Measurements from ENCODE around the gene NME9. TPM values are rescaled to one million over a fixed set of nuclear protein-coding genes. Genes with fewer than 3 reads are reported as not detected.

The NME9 gene
- total and polyA plus RNA-seq, 2 of the 4 experiments (the other 2 are of a cell fraction): not detected

DNA sequence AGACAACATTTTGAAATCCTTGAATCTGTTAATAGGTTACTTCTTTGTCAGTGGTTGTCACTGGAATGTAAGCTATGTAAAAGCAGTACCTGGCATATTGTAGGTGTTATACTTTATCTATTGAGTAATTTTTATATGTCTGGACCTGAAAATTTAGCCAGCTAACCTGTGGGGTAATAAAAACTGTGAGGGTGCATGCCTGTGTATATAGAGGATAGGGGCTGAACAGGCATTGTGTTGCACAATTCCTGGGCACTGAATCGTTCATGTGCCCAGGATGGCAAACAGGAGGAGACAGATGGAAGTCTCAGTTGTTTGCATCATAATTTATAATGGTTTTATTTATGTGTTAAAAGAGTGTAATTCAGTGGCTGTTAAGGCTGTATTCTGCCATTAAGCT is 75.4 kb downstream of the NME9 start:
- H4K8ac ChIP-seq (ENCODE audit: low read depth in 2 of 2, low read length in 2 of 2): no peak overlapping the region
- BruUV-seq (replicated peaks): no TSS peak
- H3K4me3 ChIP-seq (ENCODE audit: insufficient read depth, low read depth, low read length): no peak overlapping the region
- no peak overlapping the region for H2BK15ac ChIP-seq (ENCODE audit: low read depth, low read length)
- H3K36me3 ChIP-seq (ENCODE audit: control insufficient read depth, insufficient read depth, low read length): peaks cover 3% of the 10 kb centered on the region; the same call in 1 of the 2 replicates
- no peak overlapping the region for H3K18ac ChIP-seq (ENCODE audit: low read depth, low read length)
- H2BK20ac ChIP-seq (ENCODE audit: low read depth, low read length): no peak overlapping the region
- H3K14ac ChIP-seq (replicated peaks; ENCODE audit: low read depth, low read length): no peak overlapping the region
- no peaks in the 10 kb centered on the region for H3K27me3 ChIP-seq (ENCODE audit: control insufficient read depth, insufficient read depth, low read length)
- no peaks in the 10 kb centered on the region for H3K79me1 ChIP-seq (ENCODE audit: low read depth in 1 of 2, low read length in 2 of 2)
- H3K4ac ChIP-seq (ENCODE audit: low read depth, low read length): no peak overlapping the region
- no peak overlapping the region for H4K91ac ChIP-seq (ENCODE audit: insufficient read depth, low read depth, low read length)
- TF ChIP-seq CHD1 (IDR thresholded peaks at IDR 0.05; ENCODE audit: low read depth, low read length): no peak
- TF ChIP-seq CEBPB (IDR thresholded peaks at IDR 0.05; ENCODE audit: low read depth, low read length): no peak
- no peak for TF ChIP-seq MXI1 (IDR thresholded peaks at IDR 0.05; ENCODE audit: borderline replicate concordance, low read depth, low read length)
- TF ChIP-seq, protein P1, sequence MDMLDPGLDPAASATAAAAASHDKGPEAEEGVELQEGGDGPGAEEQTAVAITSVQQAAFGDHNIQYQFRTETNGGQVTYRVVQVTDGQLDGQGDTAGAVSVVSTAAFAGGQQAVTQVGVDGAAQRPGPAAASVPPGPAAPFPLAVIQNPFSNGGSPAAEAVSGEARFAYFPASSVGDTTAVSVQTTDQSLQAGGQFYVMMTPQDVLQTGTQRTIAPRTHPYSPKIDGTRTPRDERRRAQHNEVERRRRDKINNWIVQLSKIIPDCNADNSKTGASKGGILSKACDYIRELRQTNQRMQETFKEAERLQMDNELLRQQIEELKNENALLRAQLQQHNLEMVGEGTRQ (IDR thresholded peaks at IDR 0.05; ENCODE audit: low read depth, low read length): no peak
- TF ChIP-seq BHLHE40 (IDR thresholded peaks at IDR 0.05; ENCODE audit: low read depth, low read length): no peak
- TF ChIP-seq SMC3 (IDR thresholded peaks at IDR 0.05; ENCODE audit: low read depth, low read length): no peak
- no peak for TF ChIP-seq RFX5 (IDR thresholded peaks at IDR 0.05; ENCODE audit: low read depth, low read length)
- TF ChIP-seq, protein P2, sequence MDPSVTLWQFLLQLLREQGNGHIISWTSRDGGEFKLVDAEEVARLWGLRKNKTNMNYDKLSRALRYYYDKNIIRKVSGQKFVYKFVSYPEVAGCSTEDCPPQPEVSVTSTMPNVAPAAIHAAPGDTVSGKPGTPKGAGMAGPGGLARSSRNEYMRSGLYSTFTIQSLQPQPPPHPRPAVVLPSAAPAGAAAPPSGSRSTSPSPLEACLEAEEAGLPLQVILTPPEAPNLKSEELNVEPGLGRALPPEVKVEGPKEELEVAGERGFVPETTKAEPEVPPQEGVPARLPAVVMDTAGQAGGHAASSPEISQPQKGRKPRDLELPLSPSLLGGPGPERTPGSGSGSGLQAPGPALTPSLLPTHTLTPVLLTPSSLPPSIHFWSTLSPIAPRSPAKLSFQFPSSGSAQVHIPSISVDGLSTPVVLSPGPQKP (IDR thresholded peaks at IDR 0.05; ENCODE audit: borderline replicate concordance, low read depth, low read length): no peak
- no peak for TF ChIP-seq MAFK (IDR thresholded peaks at IDR 0.05; ENCODE audit: low read depth, low read length)
- TF ChIP-seq, protein P3, sequence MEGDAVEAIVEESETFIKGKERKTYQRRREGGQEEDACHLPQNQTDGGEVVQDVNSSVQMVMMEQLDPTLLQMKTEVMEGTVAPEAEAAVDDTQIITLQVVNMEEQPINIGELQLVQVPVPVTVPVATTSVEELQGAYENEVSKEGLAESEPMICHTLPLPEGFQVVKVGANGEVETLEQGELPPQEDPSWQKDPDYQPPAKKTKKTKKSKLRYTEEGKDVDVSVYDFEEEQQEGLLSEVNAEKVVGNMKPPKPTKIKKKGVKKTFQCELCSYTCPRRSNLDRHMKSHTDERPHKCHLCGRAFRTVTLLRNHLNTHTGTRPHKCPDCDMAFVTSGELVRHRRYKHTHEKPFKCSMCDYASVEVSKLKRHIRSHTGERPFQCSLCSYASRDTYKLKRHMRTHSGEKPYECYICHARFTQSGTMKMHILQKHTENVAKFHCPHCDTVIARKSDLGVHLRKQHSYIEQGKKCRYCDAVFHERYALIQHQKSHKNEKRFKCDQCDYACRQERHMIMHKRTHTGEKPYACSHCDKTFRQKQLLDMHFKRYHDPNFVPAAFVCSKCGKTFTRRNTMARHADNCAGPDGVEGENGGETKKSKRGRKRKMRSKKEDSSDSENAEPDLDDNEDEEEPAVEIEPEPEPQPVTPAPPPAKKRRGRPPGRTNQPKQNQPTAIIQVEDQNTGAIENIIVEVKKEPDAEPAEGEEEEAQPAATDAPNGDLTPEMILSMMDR (conservative IDR thresholded peaks at IDR 0.05; ENCODE audit: low read depth, low read length): no peak
- TF ChIP-seq RAD21 (IDR thresholded peaks at IDR 0.05; ENCODE audit: low read length): no peak
- TF ChIP-seq RCOR1 (IDR thresholded peaks at IDR 0.05; ENCODE audit: insufficient replicate concordance, low read length): no peak
- TF ChIP-seq MAZ (IDR thresholded peaks at IDR 0.05; ENCODE audit: borderline replicate concordance, low read depth, low read length): no peak
- TF ChIP-seq FOS (IDR thresholded peaks at IDR 0.05; ENCODE audit: low read depth, low read length): no peak
- intact Hi-C loops (cut with micrococcal nuclease): no loop called here
- no peak for ATAC-seq (ENCODE audit: low read depth)
- ChIA-PET CTCF (no interaction called here), POLR2A (ENCODE audit: unreplicated experiment) (interaction anchor here (0.7 kb wide), 1 partner anchor 127 kb away, joined by 4 read pairs; no protein-coding TSS in a partner anchor)
- no peaks in the 10 kb centered on the region for H4K20me1 ChIP-seq (ENCODE audit: insufficient read depth, low read length)
- H3K27ac ChIP-seq (ENCODE audit: insufficient read depth, low read length): no peak overlapping the region
- no peak overlapping the region for H2BK120ac ChIP-seq (ENCODE audit: low read depth, low read length)
- no peaks in the 10 kb centered on the region for H3K4me1 ChIP-seq (ENCODE audit: control insufficient read depth, insufficient read depth, low read length)
- no peak overlapping the region for H4K5ac ChIP-seq (ENCODE audit: low read depth, low read length)
- in situ Hi-C loops (cut with MboI; ENCODE audit: low sequenced_read_pairs): no loop called here
- no peak overlapping the region for H2AK9ac ChIP-seq (replicated peaks; ENCODE audit: low read depth, low read length, poor library complexity)
- H2BK5ac ChIP-seq (ENCODE audit: low read depth, low read length, poor library complexity, severe bottlenecking): no peak overlapping the region
- dilution Hi-C loops (cut with HindIII; ENCODE audit: low sequenced_read_pairs, unreplicated experiment): no loop called here
- H3K4me2 ChIP-seq (ENCODE audit: low read depth, low read length): no peak overlapping the region
- no peaks in the 10 kb centered on the region for H3K9me3 ChIP-seq (ENCODE audit: control insufficient read depth, insufficient read depth, low read length)
- H3K56ac ChIP-seq (ENCODE audit: extremely low read depth, insufficient read depth, low read length): no peak overlapping the region
- no peak for DNase-seq
- no CpG with 5 or more reads among the region's 1 CpG for WGBS, 2 experiments (ENCODE audit: extremely low coverage in 2 of 2, insufficient read length in 1 of 2)
- H2AFZ ChIP-seq (replicated peaks; ENCODE audit: low read length, poor library complexity): no peak overlapping the region
- no peak overlapping the region for H2AK5ac ChIP-seq (ENCODE audit: low read depth, low read length)
- no peaks in the 10 kb centered on the region; the same call in 1 of the 2 replicates for H3K9me1 ChIP-seq (ENCODE audit: insufficient read depth, low read length)
- no peak overlapping the region for H3K23ac ChIP-seq (ENCODE audit: low read depth, low read length)
- no peak overlapping the region for H3K9ac ChIP-seq (ENCODE audit: low read depth, low read length)

All from IMR-90 (cell line).